Liver (tissue), 9 donors: ENCODE results near the gene KCNQ1. TPM values are rescaled to one million over a fixed set of nuclear protein-coding genes. Genes with fewer than 3 reads are reported as not detected.

Source experiments
- DNase-seq: peaks from one replicate; pipeline ENCODE4 v3.0.0-alpha.2; 2017; ENCODE audit warnings: low spot score
- H3K27ac ChIP-seq, 2 donors: one replicate each; pipeline ENCODE4 v1.7.0; 2013; ENCODE audit warnings: inconsistent platforms in 2 of 2, low read length in 2 of 2, control low read depth in 1 of 2, low read depth in 1 of 2, mild to moderate bottlenecking in 1 of 2
- H3K27me3 ChIP-seq, 4 donors: one replicate each; pipeline versions ENCODE4 v1.6.1 to v1.7.0; 2013; ENCODE audit warnings: low read length in 3 of 4, inconsistent platforms in 1 of 4, mild to moderate bottlenecking in 1 of 4, moderate library complexity in 1 of 4; ENCODE audit not compliant: control insufficient read depth in 4 of 4, insufficient read depth in 4 of 4
- H3K36me3 ChIP-seq, 4 donors: one replicate each; pipeline versions ENCODE4 v1.6.1 to v1.7.0; 2013; ENCODE audit warnings: low read length in 3 of 4, mild to moderate bottlenecking in 3 of 4, low read depth in 1 of 4, moderate library complexity in 1 of 4; ENCODE audit not compliant: control insufficient read depth in 4 of 4, insufficient read depth in 3 of 4
- H3K4me1 ChIP-seq, 4 donors: one replicate each; pipeline versions ENCODE4 v1.6.1 to v1.7.0; 2013; ENCODE audit warnings: low read length in 3 of 4, mild to moderate bottlenecking in 3 of 4, moderate library complexity in 1 of 4; ENCODE audit not compliant: control insufficient read depth in 4 of 4, insufficient read depth in 4 of 4
- H3K4me3 ChIP-seq, 3 donors: one replicate each; pipeline versions ENCODE4 v1.6.1 to v1.7.0; 2013; ENCODE audit warnings: low read length in 3 of 3, control low read depth in 1 of 3, low read depth in 1 of 3, mild to moderate bottlenecking in 1 of 3
- H3K9ac ChIP-seq, 2 donors: one replicate each; pipeline ENCODE4 v1.7.0; 2013; ENCODE audit warnings: low read length in 2 of 2, mild to moderate bottlenecking in 2 of 2, moderate library complexity in 2 of 2, control low read depth in 1 of 2, low read depth in 1 of 2
- H3K9me3 ChIP-seq, 4 donors: one replicate each; pipeline versions ENCODE4 v1.6.1 to v1.7.0; 2013; ENCODE audit warnings: low read length in 3 of 4; ENCODE audit not compliant: control insufficient read depth in 4 of 4
- EGR1 ChIP-seq, 2 donors: IDR thresholded peaks; 2 replicates each; pipeline ENCODE4 v1.6.1; 2016 to 2018; ENCODE audit warnings: antibody characterized with exemption in 2 of 2, low read depth in 2 of 2
- FOXA2 ChIP-seq: IDR thresholded peaks from 2 replicates; pipeline ENCODE4 v1.6.1; 2016; ENCODE audit warnings: antibody characterized with exemption
- GABPA ChIP-seq, 2 donors: IDR thresholded peaks in 1 of 2; conservative IDR thresholded peaks in 1 of 2; 2 replicates each; pipeline ENCODE4 v1.6.1; 2016; ENCODE audit warnings: antibody characterized with exemption in 2 of 2, mild to moderate bottlenecking in 1 of 2, moderate library complexity in 1 of 2
- HNF4A ChIP-seq, 2 donors: conservative IDR thresholded peaks; 2 replicates each; pipeline ENCODE4 v1.6.1; 2016; ENCODE audit warnings: antibody characterized with exemption in 2 of 2, mild to moderate bottlenecking in 2 of 2
- JUND ChIP-seq, 2 donors: IDR thresholded peaks; 2 replicates each; pipeline ENCODE4 v1.6.1; 2016; ENCODE audit warnings: antibody characterized with exemption in 2 of 2
- YY1 ChIP-seq: IDR thresholded peaks from 2 replicates; pipeline ENCODE4 v1.6.1; 2016; ENCODE audit warnings: antibody characterized with exemption, mild to moderate bottlenecking
- WGBS: extraction: QIAGEN DNeasy Blood & Tissue Kit; methylation state at CpG from one replicate; pipeline ENCODE4 v1.1.7; 2013; 5-methylcytosine and 5-hydroxymethylcytosine counted together
- polyA plus RNA-seq, 2 donors: library from polyadenylated mRNA; stranded (reverse) in 1 of 2; unstranded in 1 of 2; fragments of 200-250 nt in 1 of 2; fragments of >200 nt in 1 of 2; fragmentation: Nextera tagmentation in 1 of 2; extraction: Ambion mirVana in 1 of 2; gene quantifications; one replicate each; pipeline versions ENCODE4 v1.2.1 to v1.2.3, GENCODE V29; 2013 to 2015
- total RNA-seq, 2 donors: library from RNA; depleted of rRNA; stranded (reverse); fragments of >200 nt; gene quantifications; one replicate each; pipeline ENCODE4 v1.2.3, GENCODE V29; 2014
- TF ChIP-seq, protein P1 (sequence below): IDR thresholded peaks from 2 replicates; pipeline ENCODE4 v1.6.1; 2016; ENCODE audit warnings: antibody characterized with exemption
- TF ChIP-seq, protein P2 (sequence below): fragments of 150-350 bp; IDR thresholded peaks from 2 replicates; pipeline ENCODE4 v1.5.1; 2017; ENCODE audit warnings: improper control_type of control experiment, low read depth, low read length; ENCODE audit not compliant: missing input control
- TF ChIP-seq, protein P3 (sequence below): IDR thresholded peaks from 2 replicates; pipeline ENCODE4 v1.6.1; 2016; ENCODE audit warnings: antibody characterized with exemption
- TF ChIP-seq, protein P4 (sequence below): IDR thresholded peaks from 2 replicates; pipeline ENCODE4 v1.6.1; 2016; ENCODE audit warnings: antibody characterized with exemption
- TF ChIP-seq, protein P5 (sequence below): IDR thresholded peaks from 2 replicates; pipeline ENCODE4 v1.6.1; 2016; ENCODE audit warnings: antibody characterized with exemption, mild to moderate bottlenecking
- donor health status: healthy.
- donor health status: healthy.
- donor health status: healthy.
- donor health status: healthy.
- donor health status: healthy.

Gene KCNQ1
- total and polyA plus RNA-seq, 4 donors, result 0.31 to 2.2 (median 1.5) TPM

DNA sequence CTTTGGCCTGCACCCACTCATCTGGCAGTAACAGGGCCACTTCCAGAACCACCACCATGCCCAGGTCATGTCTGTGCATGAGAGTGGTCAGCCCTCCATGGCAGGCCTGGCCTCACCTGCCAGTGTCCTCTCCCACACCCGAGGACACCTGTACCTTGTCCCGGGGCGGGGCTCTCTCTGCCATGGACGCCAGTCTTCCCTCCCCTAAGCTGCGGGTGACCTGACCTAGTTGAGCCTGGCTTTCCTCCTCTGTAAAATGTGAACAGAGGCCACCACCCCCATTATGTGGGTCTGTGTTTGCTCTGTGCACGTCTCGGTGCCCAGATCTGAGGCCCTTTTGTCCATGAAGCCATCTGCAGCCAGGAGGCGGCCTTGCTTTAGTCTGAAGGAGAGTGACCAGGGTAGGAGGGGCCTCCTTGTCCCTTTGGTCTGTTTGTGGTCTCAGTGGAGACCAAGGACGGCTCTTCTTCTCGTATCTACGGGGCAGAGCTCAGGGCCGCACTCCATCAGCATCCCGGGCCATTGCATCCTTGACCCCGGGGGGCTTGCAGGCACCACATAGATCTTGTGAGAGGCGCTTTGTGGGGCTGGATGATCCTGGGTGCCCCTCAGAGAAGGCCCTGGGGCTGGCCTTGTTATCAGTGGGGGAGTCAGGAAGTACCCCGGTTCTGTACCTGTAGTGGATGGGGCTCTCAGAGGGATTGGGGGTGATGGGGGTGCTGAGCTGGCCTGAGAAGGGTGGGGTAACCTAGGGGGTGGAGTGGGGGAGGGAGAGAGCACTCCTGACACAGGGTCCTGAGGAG is 121.6 kb downstream of the KCNQ1 start (continued):
- TF ChIP-seq, protein P1, sequence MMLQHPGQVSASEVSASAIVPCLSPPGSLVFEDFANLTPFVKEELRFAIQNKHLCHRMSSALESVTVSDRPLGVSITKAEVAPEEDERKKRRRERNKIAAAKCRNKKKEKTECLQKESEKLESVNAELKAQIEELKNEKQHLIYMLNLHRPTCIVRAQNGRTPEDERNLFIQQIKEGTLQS, result no peak
- TF ChIP-seq FOXA2 (no peak), HNF4A (conservative IDR thresholded peaks at IDR 0.05) (no peak)

DNA sequence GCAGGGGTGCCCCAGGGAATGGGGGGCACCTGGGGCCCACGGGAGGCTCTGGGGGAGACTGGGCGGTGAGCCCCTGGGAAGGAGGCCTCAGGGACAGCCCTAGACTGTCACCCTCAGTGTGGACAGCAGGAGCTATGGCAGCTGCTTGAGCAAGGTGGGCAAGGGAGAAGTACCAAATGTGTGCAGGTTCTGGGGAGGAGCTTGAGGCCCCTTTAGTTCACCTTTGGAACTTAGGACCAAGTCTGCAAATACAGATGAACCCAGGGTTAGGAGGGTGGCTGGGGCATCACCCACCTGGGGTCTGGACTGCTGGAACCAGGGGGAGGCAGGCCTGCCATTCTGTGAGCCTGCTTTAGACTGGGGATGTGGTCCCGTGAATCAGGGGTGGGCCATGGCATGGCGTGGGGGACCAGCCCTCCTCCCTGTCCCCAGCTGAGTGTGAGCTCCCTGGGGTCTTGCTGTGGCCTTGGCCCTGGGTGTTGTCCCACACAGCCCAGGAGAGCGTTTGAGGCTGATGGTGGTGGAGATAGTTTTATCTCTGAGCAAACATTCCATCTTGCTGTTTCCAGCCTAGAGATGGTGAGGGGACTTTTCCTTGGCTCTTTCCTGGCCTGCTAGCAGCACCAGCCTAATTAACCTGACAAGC is 122.3 kb downstream of the KCNQ1 start:
- WGBS, result 93% methylated on average over 5 of the region's 5 CpGs
- TF ChIP-seq GABPA (IDR thresholded peaks at IDR 0.05 in 1 of 2, conservative IDR thresholded peaks at IDR 0.05 in 1 of 2) (no peak), JUND (IDR thresholded peaks at IDR 0.05) (no peak), HNF4A (conservative IDR thresholded peaks at IDR 0.05) (no peak)
- H3K27ac ChIP-seq, result no peak overlapping the region
- no peak overlapping the region for H3K9ac ChIP-seq
- no peaks in the 10 kb centered on the region for H3K9me3 ChIP-seq
- H3K36me3 ChIP-seq, result no peaks in the 10 kb centered on the region
- no peaks in the 10 kb centered on the region for H3K4me1 ChIP-seq
- H3K27me3 ChIP-seq, result no peaks in the 10 kb centered on the region
- DNase-seq, result no peak
- no peak overlapping the region for H3K4me3 ChIP-seq

DNA sequence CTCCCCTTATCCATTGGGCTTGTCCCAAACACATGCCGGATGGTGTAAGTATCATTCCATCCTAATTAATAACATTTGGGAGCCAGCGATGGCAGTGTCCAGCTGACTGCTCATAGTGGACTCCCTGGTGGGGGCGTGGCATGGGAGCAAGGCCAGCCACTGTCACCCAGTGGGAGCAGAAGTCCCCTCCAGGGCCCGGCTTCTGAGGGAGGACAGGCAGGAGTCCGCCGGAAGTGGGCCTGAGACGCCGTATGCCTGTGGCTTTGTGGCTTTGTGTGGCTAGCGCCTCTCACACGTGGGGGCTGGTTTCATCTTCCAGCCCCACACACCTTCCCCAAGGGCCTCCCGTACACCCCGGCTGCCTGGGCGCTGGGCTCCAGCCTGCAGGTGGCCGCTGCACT is 124.5 kb downstream of the KCNQ1 start:
- WGBS, result 89% methylated on average over 14 of the region's 14 CpGs
- Histone ChIP-seq H3K36me3 (no peaks in the 10 kb centered on the region), H3K27ac (no peak overlapping the region), H3K4me1 (no peaks in the 10 kb centered on the region), H3K9me3 (no peaks in the 10 kb centered on the region), H3K27me3 (no peaks in the 10 kb centered on the region), H3K4me3 (no peak overlapping the region), H3K9ac (no peak overlapping the region)
- no peak for DNase-seq
- TF ChIP-seq EGR1 (IDR thresholded peaks at IDR 0.05; ENCODE audit: low read depth in 2 of 2) (no peak), YY1 (no peak), JUND (IDR thresholded peaks at IDR 0.05) (no peak), HNF4A (conservative IDR thresholded peaks at IDR 0.05) (no peak), GABPA (IDR thresholded peaks at IDR 0.05 in 1 of 2, conservative IDR thresholded peaks at IDR 0.05 in 1 of 2) (no peak)
- TF ChIP-seq, protein P2, sequence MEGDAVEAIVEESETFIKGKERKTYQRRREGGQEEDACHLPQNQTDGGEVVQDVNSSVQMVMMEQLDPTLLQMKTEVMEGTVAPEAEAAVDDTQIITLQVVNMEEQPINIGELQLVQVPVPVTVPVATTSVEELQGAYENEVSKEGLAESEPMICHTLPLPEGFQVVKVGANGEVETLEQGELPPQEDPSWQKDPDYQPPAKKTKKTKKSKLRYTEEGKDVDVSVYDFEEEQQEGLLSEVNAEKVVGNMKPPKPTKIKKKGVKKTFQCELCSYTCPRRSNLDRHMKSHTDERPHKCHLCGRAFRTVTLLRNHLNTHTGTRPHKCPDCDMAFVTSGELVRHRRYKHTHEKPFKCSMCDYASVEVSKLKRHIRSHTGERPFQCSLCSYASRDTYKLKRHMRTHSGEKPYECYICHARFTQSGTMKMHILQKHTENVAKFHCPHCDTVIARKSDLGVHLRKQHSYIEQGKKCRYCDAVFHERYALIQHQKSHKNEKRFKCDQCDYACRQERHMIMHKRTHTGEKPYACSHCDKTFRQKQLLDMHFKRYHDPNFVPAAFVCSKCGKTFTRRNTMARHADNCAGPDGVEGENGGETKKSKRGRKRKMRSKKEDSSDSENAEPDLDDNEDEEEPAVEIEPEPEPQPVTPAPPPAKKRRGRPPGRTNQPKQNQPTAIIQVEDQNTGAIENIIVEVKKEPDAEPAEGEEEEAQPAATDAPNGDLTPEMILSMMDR, result no peak
- TF ChIP-seq, protein P1, result no peak
- TF ChIP-seq, protein P3, sequence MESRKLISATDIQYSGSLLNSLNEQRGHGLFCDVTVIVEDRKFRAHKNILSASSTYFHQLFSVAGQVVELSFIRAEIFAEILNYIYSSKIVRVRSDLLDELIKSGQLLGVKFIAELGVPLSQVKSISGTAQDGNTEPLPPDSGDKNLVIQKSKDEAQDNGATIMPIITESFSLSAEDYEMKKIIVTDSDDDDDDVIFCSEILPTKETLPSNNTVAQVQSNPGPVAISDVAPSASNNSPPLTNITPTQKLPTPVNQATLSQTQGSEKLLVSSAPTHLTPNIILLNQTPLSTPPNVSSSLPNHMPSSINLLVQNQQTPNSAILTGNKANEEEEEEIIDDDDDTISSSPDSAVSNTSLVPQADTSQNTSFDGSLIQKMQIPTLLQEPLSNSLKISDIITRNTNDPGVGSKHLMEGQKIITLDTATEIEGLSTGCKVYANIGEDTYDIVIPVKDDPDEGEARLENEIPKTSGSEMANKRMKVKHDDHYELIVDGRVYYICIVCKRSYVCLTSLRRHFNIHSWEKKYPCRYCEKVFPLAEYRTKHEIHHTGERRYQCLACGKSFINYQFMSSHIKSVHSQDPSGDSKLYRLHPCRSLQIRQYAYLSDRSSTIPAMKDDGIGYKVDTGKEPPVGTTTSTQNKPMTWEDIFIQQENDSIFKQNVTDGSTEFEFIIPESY, result no peak
- TF ChIP-seq, protein P4, sequence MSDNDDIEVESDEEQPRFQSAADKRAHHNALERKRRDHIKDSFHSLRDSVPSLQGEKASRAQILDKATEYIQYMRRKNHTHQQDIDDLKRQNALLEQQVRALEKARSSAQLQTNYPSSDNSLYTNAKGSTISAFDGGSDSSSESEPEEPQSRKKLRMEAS, result no peak
- TF ChIP-seq, protein P5, sequence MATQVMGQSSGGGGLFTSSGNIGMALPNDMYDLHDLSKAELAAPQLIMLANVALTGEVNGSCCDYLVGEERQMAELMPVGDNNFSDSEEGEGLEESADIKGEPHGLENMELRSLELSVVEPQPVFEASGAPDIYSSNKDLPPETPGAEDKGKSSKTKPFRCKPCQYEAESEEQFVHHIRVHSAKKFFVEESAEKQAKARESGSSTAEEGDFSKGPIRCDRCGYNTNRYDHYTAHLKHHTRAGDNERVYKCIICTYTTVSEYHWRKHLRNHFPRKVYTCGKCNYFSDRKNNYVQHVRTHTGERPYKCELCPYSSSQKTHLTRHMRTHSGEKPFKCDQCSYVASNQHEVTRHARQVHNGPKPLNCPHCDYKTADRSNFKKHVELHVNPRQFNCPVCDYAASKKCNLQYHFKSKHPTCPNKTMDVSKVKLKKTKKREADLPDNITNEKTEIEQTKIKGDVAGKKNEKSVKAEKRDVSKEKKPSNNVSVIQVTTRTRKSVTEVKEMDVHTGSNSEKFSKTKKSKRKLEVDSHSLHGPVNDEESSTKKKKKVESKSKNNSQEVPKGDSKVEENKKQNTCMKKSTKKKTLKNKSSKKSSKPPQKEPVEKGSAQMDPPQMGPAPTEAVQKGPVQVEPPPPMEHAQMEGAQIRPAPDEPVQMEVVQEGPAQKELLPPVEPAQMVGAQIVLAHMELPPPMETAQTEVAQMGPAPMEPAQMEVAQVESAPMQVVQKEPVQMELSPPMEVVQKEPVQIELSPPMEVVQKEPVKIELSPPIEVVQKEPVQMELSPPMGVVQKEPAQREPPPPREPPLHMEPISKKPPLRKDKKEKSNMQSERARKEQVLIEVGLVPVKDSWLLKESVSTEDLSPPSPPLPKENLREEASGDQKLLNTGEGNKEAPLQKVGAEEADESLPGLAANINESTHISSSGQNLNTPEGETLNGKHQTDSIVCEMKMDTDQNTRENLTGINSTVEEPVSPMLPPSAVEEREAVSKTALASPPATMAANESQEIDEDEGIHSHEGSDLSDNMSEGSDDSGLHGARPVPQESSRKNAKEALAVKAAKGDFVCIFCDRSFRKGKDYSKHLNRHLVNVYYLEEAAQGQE, result no peak
